Naive thymus-derived CD8-positive, alpha-beta T cell (primary cell): ENCODE data around the gene APBB1. TPM values are rescaled to one million over a fixed set of nuclear protein-coding genes. Genes with fewer than 3 reads are reported as not detected.
"Not testable (repeated sequence)": the region's sequence is repeated elsewhere in the genome, so short reads cannot be mapped to it uniquely, and the experiment has no call there.

Experiments used
- ATAC-seq, 2 donors: fragments of 150-1000 bp; cut with Tn5 transposase in 1 of 2; sonication (Bioruptor Pico), chemical (Tn5 transposase) in 1 of 2; 1 replicate in 1 of 2; 2 replicates in 1 of 2; pipeline ENCODE4 v1.10.0; 2021; ENCODE audit warnings: mild to moderate bottlenecking in 2 of 2, moderate library complexity in 2 of 2
- POLR2A ChIA-PET: fragments of 350-600 bp; sonication (Branson Sonifier 250); formaldehyde crosslinking; loops from one replicate; lab custom pipeline; 2021; ENCODE audit warnings: antibody characterized with exemption; lab: Charles Lee
- DNase-seq, 10 donors: peaks; one replicate each; pipeline versions ENCODE4 v3.0.0 to v3.0.0-alpha.2; 2020 to 2022
- H3K27ac Mint-ChIP-seq, 10 donors: one replicate each; pipeline ENCODE4 v1.8.0; 2020 to 2022; ENCODE audit warnings: mild to moderate bottlenecking in 10 of 10, mixed read lengths in 10 of 10, moderate library complexity in 4 of 10, inconsistent platforms in 1 of 10
- H3K27me3 Mint-ChIP-seq, 5 donors: one replicate each; pipeline ENCODE4 v1.8.0; 2021 to 2022; ENCODE audit warnings: mixed read lengths in 5 of 5
- H3K36me3 Mint-ChIP-seq, 3 donors: one replicate each; pipeline ENCODE4 v1.8.0; 2020 to 2022; ENCODE audit warnings: mixed read lengths in 3 of 3, mild to moderate bottlenecking in 2 of 3, inconsistent platforms in 1 of 3
- H3K4me1 Mint-ChIP-seq, 4 donors: one replicate each; pipeline ENCODE4 v1.8.0; 2021 to 2022; ENCODE audit warnings: mixed read lengths in 4 of 4
- H3K4me3 Mint-ChIP-seq, 10 donors: one replicate each; pipeline ENCODE4 v1.8.0; 2020 to 2022; ENCODE audit warnings: mild to moderate bottlenecking in 10 of 10, mixed read lengths in 10 of 10, moderate library complexity in 6 of 10, inconsistent platforms in 1 of 10
- H3K9me3 Mint-ChIP-seq, 9 donors: one replicate each; pipeline ENCODE4 v1.8.0; 2020 to 2022; ENCODE audit warnings: mixed read lengths in 9 of 9, mild to moderate bottlenecking in 3 of 9, inconsistent platforms in 1 of 9, moderate library complexity in 1 of 9
- polyA plus RNA-seq, 3 donors: library from polyadenylated mRNA; unstranded; fragments of 300-500 nt; fragmentation: Illumina TruSeq; gene quantifications; one replicate each; pipeline ENCODE4 v1.2.3, GENCODE V29; 2021
- total RNA-seq, 8 experiments: library from RNA in 2 of 8; stranded (reverse) in 2 of 8; gene quantifications; one replicate each; pipeline ENCODE4 v1.2.3 and lab custom pipeline; 2021 to 2026

Gene APBB1
- total and polyA plus RNA-seq, 5 experiments from 2014 or later = 115 to 196 (median 141) TPM

DNA sequence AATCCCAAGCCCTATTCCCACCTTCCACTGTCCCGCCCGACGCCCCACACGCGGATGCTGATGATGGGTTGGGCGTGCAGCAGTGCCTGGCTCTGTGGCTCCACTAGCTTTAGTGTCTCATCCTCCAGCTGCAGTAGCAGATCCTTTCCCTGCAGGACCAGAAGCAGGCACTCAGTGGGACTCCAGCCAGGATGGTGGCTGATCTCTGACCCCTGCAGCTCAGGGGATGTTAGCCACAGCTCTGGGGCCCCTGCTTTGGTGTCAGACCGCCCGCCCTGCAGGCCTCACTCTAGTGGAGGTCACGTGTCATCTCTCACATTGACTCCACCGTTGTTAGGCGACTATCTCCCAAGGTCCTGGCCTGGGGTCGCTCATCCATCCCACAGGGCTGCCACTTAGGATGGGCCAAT lies 16.8 kb downstream of the APBB1 start:
- peaks cover 19 to 46% (median 35%) of the 10 kb centered on the region in 3 donors for H3K36me3 Mint-ChIP-seq
- POLR2A ChIA-PET = interaction anchor here (0.6 to 10.3 kb wide), 16 partner anchors 11 to 281 kb away, joined by 3 to 421 read pairs (median 6); partner anchors contain the start of genes APBB1, ARFIP2, MRPL17 and SMPD1
- H3K27me3 Mint-ChIP-seq = peaks cover 0 to 2% (median 0%) of the 10 kb centered on the region in 5 donors
- no peak for DNase-seq
- peak overlapping the region; percentile 89 to 99 (median 98) for H3K27ac Mint-ChIP-seq
- H3K4me1 Mint-ChIP-seq = peaks cover 65 to 100% (median 92%) of the 10 kb centered on the region in 4 donors
- peak overlapping the region; percentile 74 to 97 (median 86) for H3K4me3 Mint-ChIP-seq
- ATAC-seq = peak; percentile 23 to 31
- H3K9me3 Mint-ChIP-seq = peaks cover 0 to 3% (median 0%) of the 10 kb centered on the region in 9 donors

DNA sequence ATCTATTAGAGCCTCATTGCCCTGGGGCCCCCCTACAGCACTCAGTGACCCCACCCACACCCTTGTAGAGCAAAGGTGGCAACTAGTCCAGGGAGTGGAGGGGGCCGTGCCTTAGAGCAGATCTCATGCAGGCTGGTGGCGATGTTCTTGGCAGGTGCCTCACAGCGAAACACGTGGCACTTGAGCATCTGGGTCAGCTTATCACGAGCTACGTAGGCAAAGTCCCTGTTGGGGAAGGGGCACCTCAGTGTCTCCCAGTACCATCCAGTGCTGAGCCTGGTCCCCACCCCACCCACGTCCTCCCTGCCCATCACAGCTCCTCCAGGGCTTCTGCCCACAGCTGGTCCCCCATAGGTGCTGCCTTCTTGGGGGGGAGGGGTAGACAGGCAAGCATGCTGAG lies 17.4 kb downstream of the APBB1 start:
- POLR2A ChIA-PET = interaction anchor here (0.7 to 10.3 kb wide), 8 partner anchors 10 to 206 kb away, joined by 3 to 421 read pairs (median 9); partner anchors contain the start of genes APBB1, ARFIP2, SMPD1 and TIMM10B
- peaks cover 0 to 3% (median 0%) of the 10 kb centered on the region in 9 donors for H3K9me3 Mint-ChIP-seq
- H3K4me3 Mint-ChIP-seq = peak overlapping the region in 9 of 10 donors; percentile 33 to 91 (median 80)
- ATAC-seq (no peak), DNase-seq (no peak)
- peak overlapping the region; percentile 89 to 99 (median 98) for H3K27ac Mint-ChIP-seq
- H3K4me1 Mint-ChIP-seq = peaks cover 63 to 100% (median 90%) of the 10 kb centered on the region in 4 donors
- H3K27me3 Mint-ChIP-seq = peaks cover 0 to 2% (median 0%) of the 10 kb centered on the region in 5 donors
- H3K36me3 Mint-ChIP-seq = peaks cover 21 to 47% (median 40%) of the 10 kb centered on the region in 3 donors

DNA sequence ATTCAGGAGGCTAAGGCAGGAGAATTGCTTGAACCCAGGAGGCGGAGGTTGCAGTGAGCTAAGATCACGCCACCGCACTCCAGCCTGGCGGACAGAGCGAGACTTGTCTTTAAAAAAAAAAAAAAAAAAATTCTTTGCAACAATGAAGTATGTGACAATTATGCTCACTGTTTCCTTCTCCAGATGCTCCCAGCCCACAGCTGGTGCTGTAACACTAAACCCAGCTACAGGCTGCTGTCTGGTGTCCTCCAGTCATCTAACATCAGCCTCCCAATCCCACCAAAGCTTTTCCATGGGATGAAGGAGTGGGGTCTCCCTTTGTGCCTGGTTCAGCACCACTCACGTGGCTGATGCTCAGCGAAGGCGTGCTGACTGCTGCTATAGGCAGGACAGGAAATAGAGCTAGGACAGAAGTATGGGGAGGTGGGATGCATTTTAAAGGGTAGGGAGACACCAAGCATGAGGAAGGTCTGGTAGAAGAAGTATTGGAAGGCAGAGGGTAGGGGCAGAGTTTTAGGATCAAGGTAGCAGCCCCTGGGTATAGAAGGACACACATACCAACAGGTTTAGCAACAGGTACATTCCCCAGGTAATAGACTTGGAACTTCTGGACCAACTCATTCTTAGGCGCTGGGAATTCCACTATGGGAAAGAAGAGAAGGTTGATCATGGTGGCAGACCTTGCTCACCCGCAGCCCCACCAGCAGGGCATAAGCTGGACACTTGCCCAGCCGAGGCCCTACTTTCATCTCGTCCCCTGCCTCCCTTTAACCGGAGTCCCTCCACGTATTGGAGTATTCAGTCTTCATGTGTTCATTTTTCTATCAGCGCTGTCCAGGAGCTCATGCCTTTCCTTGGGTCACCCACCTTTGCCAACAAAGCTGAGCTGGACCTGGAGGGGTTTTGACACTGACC lies 18.2 kb downstream of the APBB1 start:
- POLR2A ChIA-PET = interaction anchor here (1.8 to 10.3 kb wide), 5 partner anchors 10 to 81 kb away, joined by 5 to 421 read pairs (median 102); partner anchors contain the start of genes APBB1, ARFIP2, SMPD1 and TIMM10B
- Mint-ChIP-seq H3K27me3 (peaks cover 0 to 2% (median 0%) of the 10 kb centered on the region in 5 donors), H3K36me3 (peaks cover 23 to 55% (median 42%) of the 10 kb centered on the region in 3 donors), H3K9me3 (peaks cover 0 to 3% (median 0%) of the 10 kb centered on the region in 9 donors), H3K27ac (peak overlapping the region; percentile 87 to 99 (median 92)), H3K4me1 (peaks cover 63 to 100% (median 88%) of the 10 kb centered on the region in 4 donors), H3K4me3 (peak overlapping the region in 9 of 10 donors; percentile 36 to 83 (median 60))
- no peak for DNase-seq
- ATAC-seq = no peak

GRCh38 chr11:6397636-6398035 lies 21.3 kb downstream of the APBB1 start:
- Mint-ChIP-seq H3K4me1 (peaks cover 62 to 99% (median 84%) of the 10 kb centered on the region in 4 donors), H3K27ac (peak overlapping the region in 4 of 10 donors; percentile 7 to 90 (median 41)), H3K4me3 (no peak overlapping the region), H3K27me3 (peaks cover 0 to under 1% (median 0%) of the 10 kb centered on the region in 5 donors), H3K36me3 (peaks cover 23 to 80% (median 45%) of the 10 kb centered on the region in 3 donors), H3K9me3 (peaks cover 0 to 2% (median 0%) of the 10 kb centered on the region in 9 donors)
- ATAC-seq (no peak), DNase-seq (no peak)
- POLR2A ChIA-PET = interaction anchor here (1.1 to 13.1 kb wide), 5 partner anchors 5 to 19 kb away, joined by 4 to 421 read pairs (median 358); partner anchors contain the start of genes APBB1 and SMPD1

DNA sequence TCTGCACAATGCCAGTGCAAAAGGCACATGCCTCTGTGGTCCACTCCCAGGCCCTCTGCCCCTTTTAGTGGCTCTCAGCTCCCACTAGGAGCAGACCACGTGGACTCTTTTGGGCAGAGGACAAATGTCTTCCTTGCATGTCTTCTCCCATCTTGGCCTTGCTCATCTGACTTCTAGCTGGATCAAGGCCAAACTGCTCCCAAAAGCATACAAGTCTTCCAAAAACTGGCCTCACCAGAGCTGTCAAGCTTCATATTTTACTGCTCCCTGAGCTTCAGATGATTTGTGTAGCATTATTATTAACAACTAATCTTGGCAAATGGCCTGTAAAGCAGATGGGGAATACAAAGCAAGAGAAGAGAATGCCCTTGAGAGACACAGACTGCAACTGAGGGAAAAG lies 21.7 kb downstream of the APBB1 start:
- ATAC-seq (no peak), DNase-seq (no peak)
- Mint-ChIP-seq H3K27me3 (no peaks in the 10 kb centered on the region), H3K36me3 (peaks cover 23 to 82% (median 45%) of the 10 kb centered on the region in 3 donors), H3K9me3 (no peaks in the 10 kb centered on the region), H3K4me3 (no peak overlapping the region), H3K27ac (peak overlapping the region in 9 of 10 donors; percentile 17 to 93 (median 67)), H3K4me1 (peaks cover 59 to 98% (median 84%) of the 10 kb centered on the region in 4 donors)
- POLR2A ChIA-PET = interaction anchor here (8.2 to 13.1 kb wide), 2 partner anchors 6 to 15 kb away, joined by 121 to 358 read pairs; no protein-coding TSS in a partner anchor

GRCh38 chr11:6395470-6396060 lies 23.3 kb downstream of the APBB1 start:
- no peaks in the 10 kb centered on the region for H3K9me3 Mint-ChIP-seq
- POLR2A ChIA-PET = interaction anchor here (0.5 to 13.1 kb wide), 3 partner anchors 7 to 355 kb away, joined by 3 to 358 read pairs (median 121); no protein-coding TSS in a partner anchor
- peak overlapping the region in 4 of 10 donors; percentile 5 to 22 (median 10) for H3K4me3 Mint-ChIP-seq
- ATAC-seq (no peak), DNase-seq (no peak)
- H3K36me3 Mint-ChIP-seq = peaks cover 23 to 77% (median 40%) of the 10 kb centered on the region in 3 donors
- peak overlapping the region; percentile 18 to 96 (median 71) for H3K27ac Mint-ChIP-seq
- H3K4me1 Mint-ChIP-seq = peaks cover 58 to 95% (median 84%) of the 10 kb centered on the region in 4 donors
- H3K27me3 Mint-ChIP-seq = no peaks in the 10 kb centered on the region

GRCh38 chr11:6393989-6394670 lies 24.8 kb downstream of the APBB1 start:
- Mint-ChIP-seq H3K36me3 (peaks cover 15 to 64% (median 28%) of the 10 kb centered on the region in 3 donors), H3K27me3 (no peaks in the 10 kb centered on the region), H3K4me1 (peaks cover 55 to 95% (median 80%) of the 10 kb centered on the region in 4 donors), H3K27ac (peak overlapping the region; percentile 43 to 99 (median 84)), H3K4me3 (peak overlapping the region in 8 of 10 donors; percentile 46 to 96 (median 93)), H3K9me3 (no peaks in the 10 kb centered on the region)
- no peak for ATAC-seq
- POLR2A ChIA-PET = interaction anchor here (1.6 to 13.1 kb wide), 5 partner anchors 9 to 88 kb away, joined by 3 to 358 read pairs (median 121); partner anchors contain the start of genes APBB1, ARFIP2 and TIMM10B
- DNase-seq = no peak

GRCh38 chr11:6392251-6392650 lies 26.6 kb downstream of the APBB1 start:
- POLR2A ChIA-PET = interaction anchor here (0.9 to 13.1 kb wide), 8 partner anchors 9 to 89 kb away, joined by 3 to 358 read pairs (median 40); partner anchors contain the start of genes APBB1, ARFIP2, HPX and TIMM10B
- H3K4me3 Mint-ChIP-seq = peak overlapping the region; percentile 91 to 97 (median 93)
- peaks cover 47 to 94% (median 73%) of the 10 kb centered on the region in 4 donors for H3K4me1 Mint-ChIP-seq
- peak overlapping the region; percentile 91 to 99 (median 96) for H3K27ac Mint-ChIP-seq
- not testable (repeated sequence) for H3K9me3 Mint-ChIP-seq, H3K27me3 Mint-ChIP-seq, DNase-seq, ATAC-seq
- peaks cover 4 to 45% (median 11%) of the 10 kb centered on the region in 3 donors for H3K36me3 Mint-ChIP-seq

- Mint-ChIP-seq H3K4me1 (peaks cover 43 to 89% (median 69%) of the 10 kb centered on the region in 4 donors), H3K27ac (peak overlapping the region; percentile 91 to 99 (median 96)), H3K9me3 (no peaks in the 10 kb centered on the region), H3K4me3 (peak overlapping the region; percentile 91 to 97 (median 93)), H3K27me3 (no peaks in the 10 kb centered on the region), H3K36me3 (peaks cover 4 to 39% (median 7%) of the 10 kb centered on the region in 3 donors)
- POLR2A ChIA-PET = interaction anchor here (0.5 to 13.1 kb wide), 9 partner anchors 11 to 189 kb away, joined by 3 to 358 read pairs (median 15); partner anchors contain the start of genes APBB1, ARFIP2 and TIMM10B
- DNase-seq = no peak
- ATAC-seq = no peak
These were observed 27.3 kb downstream of the APBB1 start for GRCh38 chr11:6391537-6392134.

GRCh38 chr11:6390718-6391469 lies 28.0 kb downstream of the APBB1 start:
- Mint-ChIP-seq H3K4me3 (peak overlapping the region; percentile 91 to 97 (median 93)), H3K27me3 (no peaks in the 10 kb centered on the region), H3K36me3 (peaks cover 0 to 32% (median 3%) of the 10 kb centered on the region in 3 donors), H3K27ac (peak overlapping the region; percentile 94 to 99 (median 97)), H3K4me1 (peaks cover 37 to 82% (median 64%) of the 10 kb centered on the region in 4 donors), H3K9me3 (no peaks in the 10 kb centered on the region)
- POLR2A ChIA-PET = interaction anchor here (1.0 to 13.1 kb wide), 13 partner anchors 12 to 355 kb away, joined by 3 to 358 read pairs (median 8); partner anchors contain the start of genes APBB1, ARFIP2, HPX and TIMM10B
- ATAC-seq = peak; percentile 9 to 43
- peak in 2 of 10 donors; percentile 50 to 51 for DNase-seq
